Choroid plexus epithelial cell (primary cell): ENCODE data around the gene XPO5.
A peak's percentile ranks its signal among the peaks of the same experiment; 100 is the strongest.

ENCODE experiments used
- DNase-seq: peaks from one replicate; pipeline ENCODE4 v3.0.0-alpha.2; 2010; ENCODE audit warnings: low read depth
- H3K4me3 ChIP-seq: 2 replicates; pipeline ENCODE4 v1.5.1; 2011; ENCODE audit warnings: low read depth, mild to moderate bottlenecking, control low read depth, low read length, moderate library complexity
- CTCF ChIP-seq: conservative IDR thresholded peaks from 2 replicates; pipeline ENCODE4 v1.5.1; 2011; ENCODE audit warnings: low read depth, mild to moderate bottlenecking, control low read depth, inconsistent platforms, low read length, moderate library complexity

XPO5 gene

GRCh38 chr6:43621078-43621835, 45.4 kb upstream of the XPO5 start:
- H3K4me3 ChIP-seq = no peak overlapping the region
- no peak for DNase-seq
- no peak for TF ChIP-seq CTCF

GRCh38 chr6:43616725-43617472, 41.1 kb upstream of the XPO5 start:
- no peak overlapping the region for H3K4me3 ChIP-seq
- no peak for DNase-seq
- TF ChIP-seq CTCF = no peak

GRCh38 chr6:43614396-43614730, 38.5 kb upstream of the XPO5 start:
- DNase-seq = no peak
- no peak for TF ChIP-seq CTCF
- no peak overlapping the region for H3K4me3 ChIP-seq

- no peak overlapping the region for H3K4me3 ChIP-seq
- TF ChIP-seq CTCF = no peak
- DNase-seq = no peak
These were observed 38.0 kb upstream of the XPO5 start for GRCh38 chr6:43613721-43614395.

GRCh38 chr6:43610431-43610830, 34.6 kb upstream of the XPO5 start:
- H3K4me3 ChIP-seq = no peak overlapping the region
- no peak for DNase-seq
- no peak for TF ChIP-seq CTCF

- TF ChIP-seq CTCF = no peak
- peak; percentile 52 for DNase-seq
- no peak overlapping the region for H3K4me3 ChIP-seq
These were observed 33.6 kb upstream of the XPO5 start for GRCh38 chr6:43609402-43609801.
